ENCODE data around the gene CFAP97D1. TPM values are rescaled to one million over a fixed set of nuclear protein-coding genes. Genes with fewer than 3 reads are reported as not detected.

Gene CFAP97D1
- total RNA-seq, 1 donor from 2014 or later = 0.16 TPM

- Histone ChIP-seq H4K20me1 (ENCODE audit: insufficient read depth, low read length) (no peaks in the 10 kb centered on the region), H3K79me2 (ENCODE audit: insufficient read depth, low read length) (no peaks in the 10 kb centered on the region), H3K4me2 (ENCODE audit: low read length) (no peak overlapping the region), H3K9me3 (ENCODE audit: insufficient read depth, low read depth, low read length) (no peaks in the 10 kb centered on the region), H2AFZ (ENCODE audit: low read depth, low read length) (no peak overlapping the region), H3K27me3 (ENCODE audit: insufficient read depth, low read length) (peaks cover 40% of the 10 kb centered on the region), H3K9ac (ENCODE audit: low read length) (no peak overlapping the region), H3K4me3 (ENCODE audit: insufficient read depth, low read depth, low read length) (no peak overlapping the region), H3K27ac (ENCODE audit: low read depth, low read length) (no peak overlapping the region), H3K4me1 (ENCODE audit: insufficient read depth, low read length) (peaks cover 4% of the 10 kb centered on the region), H3K36me3 (ENCODE audit: insufficient read depth, low read length) (no peaks in the 10 kb centered on the region)
- no peak overlapping the region for H3K27ac Mint-ChIP-seq (ENCODE audit: unreplicated experiment)
- no peaks in the 10 kb centered on the region for H3K9me3 Mint-ChIP-seq (ENCODE audit: unreplicated experiment)
- peaks cover 37% of the 10 kb centered on the region for H3K27me3 Mint-ChIP-seq (ENCODE audit: low read depth, unreplicated experiment)
- H3K4me1 Mint-ChIP-seq (ENCODE audit: low read depth, unreplicated experiment) = peaks cover 7% of the 10 kb centered on the region
- peak; percentile 100 for TF ChIP-seq CTCF (IDR thresholded peaks at IDR 0.05; ENCODE audit: insufficient read depth, low read depth, low read length)
- no peak for TF ChIP-seq EZH2 (IDR thresholded peaks at IDR 0.05; ENCODE audit: insufficient read depth, low read length)
- peak; percentile 88 for FAIRE-seq
- H3K36me3 Mint-ChIP-seq (ENCODE audit: low read depth, unreplicated experiment) = no peaks in the 10 kb centered on the region
- no peak overlapping the region for H3K4me3 Mint-ChIP-seq (ENCODE audit: unreplicated experiment)
- peak; percentile 63 for DNase-seq (ENCODE audit: low read depth)
Measured at GRCh38 chr17:43760254-43760852, 19.9 kb upstream of the CFAP97D1 start.

- Mint-ChIP-seq H3K27ac (ENCODE audit: unreplicated experiment) (no peak overlapping the region), H3K4me3 (ENCODE audit: unreplicated experiment) (no peak overlapping the region), H3K36me3 (ENCODE audit: low read depth, unreplicated experiment) (peaks cover 10% of the 10 kb centered on the region), H3K4me1 (ENCODE audit: low read depth, unreplicated experiment) (no peaks in the 10 kb centered on the region), H3K9me3 (ENCODE audit: unreplicated experiment) (no peaks in the 10 kb centered on the region), H3K27me3 (ENCODE audit: low read depth, unreplicated experiment) (peaks cover 2% of the 10 kb centered on the region)
- no peak overlapping the region for H2AFZ ChIP-seq (ENCODE audit: low read depth, low read length)
- H3K9ac ChIP-seq (ENCODE audit: low read length) = no peak overlapping the region
- H3K27me3 ChIP-seq (ENCODE audit: insufficient read depth, low read length) = no peaks in the 10 kb centered on the region
- H3K9me3 ChIP-seq (ENCODE audit: insufficient read depth, low read depth, low read length) = no peaks in the 10 kb centered on the region
- H3K36me3 ChIP-seq (ENCODE audit: insufficient read depth, low read length) = peaks cover 14% of the 10 kb centered on the region
- H3K4me1 ChIP-seq (ENCODE audit: insufficient read depth, low read length) = no peaks in the 10 kb centered on the region
- H3K27ac ChIP-seq (ENCODE audit: low read depth, low read length) = no peak overlapping the region
- no peaks in the 10 kb centered on the region for H3K79me2 ChIP-seq (ENCODE audit: insufficient read depth, low read length)
- no peak overlapping the region for H3K4me3 ChIP-seq (ENCODE audit: insufficient read depth, low read depth, low read length)
- H4K20me1 ChIP-seq (ENCODE audit: insufficient read depth, low read length) = peaks cover 16% of the 10 kb centered on the region
- H3K4me2 ChIP-seq (ENCODE audit: low read length) = no peak overlapping the region
- TF ChIP-seq CTCF (IDR thresholded peaks at IDR 0.05; ENCODE audit: insufficient read depth, low read depth, low read length) (peak; percentile 85), EZH2 (IDR thresholded peaks at IDR 0.05; ENCODE audit: insufficient read depth, low read length) (no peak)
- FAIRE-seq (no peak), DNase-seq (ENCODE audit: low read depth) (peak; percentile 14)
Measured at GRCh38 chr17:43766413-43767052, 13.7 kb upstream of the CFAP97D1 start.

Measured in astrocyte (in vitro differentiated cells and primary cell).